Transverse colon (tissue), 4 donors: ENCODE measurements around the gene ETHE1.

Experiments
- CTCF ChIP-seq, 5 experiments: fragments of 200-600 bp in 3 of 5; fragments of 450-650 bp in 2 of 5; sonication (generic) in 3 of 5; IDR thresholded peaks; 1 replicate in 2 of 5; 2 replicates in 3 of 5; pipeline ENCODE4 v1.5.1; 2016 to 2017; ENCODE audit warnings: antibody characterized with exemption in 5 of 5, inconsistent platforms in 3 of 5, mild to moderate bottlenecking in 2 of 5, moderate library complexity in 1 of 5
- POLR2A ChIP-seq: fragments of 450-650 bp; IDR thresholded peaks from one replicate; pipeline ENCODE4 v1.6.1; 2016; ENCODE audit warnings: antibody characterized with exemption, mild to moderate bottlenecking, moderate library complexity
- POLR2AphosphoS5 ChIP-seq, 3 donors: sonication (generic); formaldehyde crosslinking; IDR thresholded peaks; one replicate each; pipeline ENCODE4 v1.6.1; 2016; ENCODE audit warnings: antibody characterized with exemption in 3 of 3

GRCh38 chr19:43552616-43553015, 25.6 kb upstream of the ETHE1 start:
- TF ChIP-seq CTCF (IDR thresholded peaks at IDR 0.05) (no peak), POLR2A (no peak), POLR2AphosphoS5 (IDR thresholded peaks at IDR 0.05) (no peak)
